Activated T-helper 17 cell treated with anti-CD3 and anti-CD28 coated beads, Interleukin-2, amount 50 U/mL, for 72 hours (primary cell): Measurements from ENCODE around the gene LILRA1. TPM values are rescaled to one million over a fixed set of nuclear protein-coding genes. Genes with fewer than 3 reads are reported as not detected.
"Not testable (repeated sequence)": the region's sequence is repeated elsewhere in the genome, so short reads cannot be mapped to it uniquely, and the experiment has no call there.

Experiments
- ATAC-seq: fragments of 150-1000 bp; cut with Tn5 transposase; replicated peaks from 2 replicates; pipeline ENCODE4 v1.10.0; 2021; ENCODE audit warnings: mild to moderate bottlenecking, moderate library complexity
- H3K27ac Mint-ChIP-seq: one replicate; pipeline ENCODE4 v1.8.0; 2022; ENCODE audit warnings: mixed read lengths
- H3K27me3 Mint-ChIP-seq: one replicate; pipeline ENCODE4 v1.8.0; 2022; ENCODE audit warnings: mixed read lengths
- H3K36me3 Mint-ChIP-seq: one replicate; pipeline ENCODE4 v1.8.0; 2022; ENCODE audit warnings: low read depth, mild to moderate bottlenecking, mixed read lengths
- H3K4me1 Mint-ChIP-seq: one replicate; pipeline ENCODE4 v1.8.0; 2022; ENCODE audit warnings: mixed read lengths
- H3K4me3 Mint-ChIP-seq: one replicate; pipeline ENCODE4 v1.8.0; 2022; ENCODE audit warnings: mild to moderate bottlenecking, mixed read lengths
- H3K9me3 Mint-ChIP-seq: one replicate; pipeline ENCODE4 v1.8.0; 2022; ENCODE audit warnings: mixed read lengths
- total RNA-seq, 2 donors: library from RNA; stranded (reverse); gene quantifications; one replicate each; pipeline ENCODE4 v1.2.3, GENCODE V29; 2022

The LILRA1 gene
- total RNA-seq, 2 donors from 2014 or later: not detected

DNA sequence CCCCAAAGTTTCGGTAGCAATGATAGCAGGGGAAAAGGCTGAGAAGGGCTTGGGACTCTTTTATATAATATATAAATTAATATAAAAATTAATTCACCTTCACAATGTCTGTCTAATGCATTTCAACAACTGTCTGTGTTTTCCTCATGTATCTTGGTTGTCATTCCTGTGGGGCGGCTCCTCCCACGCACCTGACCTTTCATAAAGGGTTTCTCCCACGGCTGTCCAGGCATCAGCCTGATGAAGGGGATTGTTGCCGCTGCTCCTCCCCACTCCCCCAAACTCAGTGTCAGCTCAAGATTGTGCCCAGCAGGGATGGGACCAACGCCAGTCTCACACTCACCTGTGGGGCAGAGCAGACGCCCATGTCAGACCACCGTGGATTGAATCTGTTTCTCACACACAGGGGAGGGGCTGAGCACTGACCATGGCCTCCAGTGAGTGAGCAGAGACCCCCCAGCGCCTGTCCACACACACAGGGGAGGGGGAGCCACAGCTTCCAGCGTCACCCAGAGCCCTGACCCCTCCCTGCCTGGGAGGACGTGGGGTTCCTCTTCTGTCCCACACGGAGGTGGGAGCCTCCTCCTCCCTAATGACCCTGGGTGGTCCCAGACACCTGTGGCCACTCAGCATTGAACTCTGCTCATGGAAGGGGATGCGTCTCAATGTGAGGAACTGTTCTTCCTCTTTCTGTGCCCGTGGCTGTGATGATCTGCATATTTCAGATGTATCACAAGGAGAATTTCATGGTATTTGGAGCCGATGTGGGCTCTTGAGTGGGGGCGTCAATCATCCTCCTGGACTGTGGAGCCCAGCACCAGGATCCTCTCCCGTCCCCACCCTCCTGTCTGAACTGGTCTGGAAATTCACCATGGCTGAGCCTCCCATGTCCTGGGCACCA is 21.5 kb upstream of the LILRA1 start:
- H3K4me3 Mint-ChIP-seq, H3K9me3 Mint-ChIP-seq, H3K36me3 Mint-ChIP-seq, H3K27ac Mint-ChIP-seq, ATAC-seq, H3K4me1 Mint-ChIP-seq: not testable (repeated sequence)
- H3K27me3 Mint-ChIP-seq: peaks cover 27% of the 10 kb centered on the region

DNA sequence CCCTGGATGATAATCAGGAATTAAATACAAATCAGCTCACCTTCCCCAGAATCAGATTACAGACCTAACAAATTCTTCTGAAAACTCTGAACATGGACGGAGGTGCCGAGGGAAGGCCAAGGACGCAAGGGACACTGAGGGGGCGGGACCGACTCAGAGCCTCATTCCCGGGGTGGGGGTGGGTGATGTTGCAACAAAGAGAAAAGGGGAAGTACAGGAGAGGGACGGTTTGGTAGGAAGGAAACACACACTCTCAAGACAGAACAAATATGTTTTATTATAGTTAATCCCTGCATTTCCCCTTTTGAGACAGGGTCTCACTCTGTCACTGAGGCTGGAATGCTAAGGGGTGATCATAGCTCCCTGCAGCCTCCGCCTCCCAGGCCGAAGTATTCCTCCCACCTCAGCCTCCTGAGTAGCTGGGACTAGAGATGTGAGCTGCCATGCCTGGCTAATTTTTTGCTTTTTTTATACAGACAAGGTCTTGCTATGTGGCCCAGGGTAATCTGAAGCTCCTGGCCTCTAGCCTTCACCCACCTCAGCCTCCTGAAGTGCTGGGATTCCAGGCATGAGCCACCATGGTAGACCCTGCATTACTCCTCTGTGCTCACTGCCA is 20.6 kb upstream of the LILRA1 start:
- Mint-ChIP-seq H3K9me3 (no peaks in the 10 kb centered on the region), H3K27ac (no peak overlapping the region), H3K4me3 (no peak overlapping the region), H3K27me3 (peaks cover 27% of the 10 kb centered on the region), H3K4me1 (no peaks in the 10 kb centered on the region), H3K36me3 (no peaks in the 10 kb centered on the region)
- ATAC-seq: no peak

DNA sequence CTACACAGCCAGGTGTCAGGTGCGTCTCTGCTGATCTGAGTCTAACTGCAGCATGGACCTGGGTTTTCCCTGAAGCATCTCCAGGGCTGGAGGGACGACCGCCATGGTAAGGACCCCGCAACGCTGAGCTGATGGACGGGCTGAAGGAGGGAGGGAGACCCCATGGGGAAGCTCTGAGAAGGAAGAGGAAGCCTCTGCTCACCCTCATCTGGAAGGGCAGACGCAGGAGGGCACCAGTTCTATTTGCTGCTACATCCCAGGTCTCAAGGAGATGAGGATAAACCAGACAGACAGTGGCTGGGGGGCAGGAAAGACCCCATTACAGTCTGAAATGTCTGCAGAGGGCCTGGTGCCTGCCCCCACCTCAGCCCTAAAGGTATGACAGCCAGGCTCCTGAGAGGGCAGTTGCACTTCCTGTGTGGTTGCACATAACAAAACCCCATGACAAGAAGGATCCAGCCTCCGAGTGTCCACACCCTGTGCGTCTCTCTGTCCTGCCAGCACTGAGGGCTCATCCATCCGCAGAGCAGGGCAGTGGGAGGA is 20.0 kb upstream of the LILRA1 start, which contains the start of gene LILRA2:
Gene LILRA2 (plus strand): TSS at position 461 of the 543 bp plus-strand sequence. CDS start 89 bp downstream, outside the sequence.
- ATAC-seq: no peak
- no peak within 1 kb of the TSS for H3K27ac Mint-ChIP-seq
- H3K36me3 Mint-ChIP-seq: no peaks in the 10 kb centered on the region
- H3K4me3 Mint-ChIP-seq: no peak within 1 kb of the TSS
- peaks cover 27% of the 10 kb centered on the region for H3K27me3 Mint-ChIP-seq
- no peaks in the 10 kb centered on the region for H3K4me1 Mint-ChIP-seq
- no peaks in the 10 kb centered on the region for H3K9me3 Mint-ChIP-seq

DNA sequence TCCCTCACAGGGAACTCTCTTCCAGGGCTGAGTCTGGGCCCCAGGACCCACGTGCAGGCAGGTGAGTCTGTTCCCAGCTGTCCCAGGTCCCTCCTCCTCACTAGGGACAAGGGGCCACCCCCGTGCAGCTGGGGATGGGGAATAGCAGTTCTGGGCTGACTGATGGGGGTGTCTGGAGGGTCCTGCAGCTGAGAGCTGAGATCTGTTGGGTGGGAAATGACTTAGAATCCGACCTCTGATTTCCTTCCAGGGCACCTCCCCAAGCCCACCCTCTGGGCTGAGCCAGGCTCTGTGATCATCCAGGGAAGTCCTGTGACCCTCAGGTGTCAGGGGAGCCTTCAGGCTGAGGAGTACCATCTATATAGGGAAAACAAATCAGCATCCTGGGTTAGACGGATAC is 19.4 kb upstream of the LILRA1 start:
- H3K4me1 Mint-ChIP-seq: no peaks in the 10 kb centered on the region
- no peak overlapping the region for H3K4me3 Mint-ChIP-seq
- H3K27me3 Mint-ChIP-seq: peaks cover 27% of the 10 kb centered on the region
- H3K27ac Mint-ChIP-seq: no peak overlapping the region
- ATAC-seq: no peak
- no peaks in the 10 kb centered on the region for H3K9me3 Mint-ChIP-seq
- no peaks in the 10 kb centered on the region for H3K36me3 Mint-ChIP-seq

DNA sequence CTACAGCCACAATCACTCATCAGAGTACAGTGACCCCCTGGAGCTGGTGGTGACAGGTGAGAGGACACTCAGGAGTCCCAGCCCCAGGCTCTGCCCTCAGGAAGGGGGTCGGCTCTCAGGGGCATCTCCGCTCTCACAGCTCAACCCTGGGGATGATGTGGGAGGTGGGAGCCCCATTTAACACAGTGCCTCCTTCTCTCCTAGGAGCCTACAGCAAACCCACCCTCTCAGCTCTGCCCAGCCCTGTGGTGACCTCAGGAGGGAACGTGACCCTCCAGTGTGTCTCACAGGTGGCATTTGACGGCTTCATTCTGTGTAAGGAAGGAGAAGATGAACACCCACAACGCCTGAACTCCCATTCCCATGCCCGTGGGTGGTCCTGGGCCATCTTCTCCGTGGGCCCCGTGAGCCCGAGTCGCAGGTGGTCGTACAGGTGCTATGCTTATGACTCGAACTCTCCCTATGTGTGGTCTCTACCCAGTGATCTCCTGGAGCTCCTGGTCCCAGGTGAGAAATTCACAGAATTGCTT is 18.8 kb upstream of the LILRA1 start:
- ATAC-seq: no peak
- H3K4me1 Mint-ChIP-seq: no peaks in the 10 kb centered on the region
- H3K4me3 Mint-ChIP-seq: no peak overlapping the region
- no peak overlapping the region for H3K27ac Mint-ChIP-seq
- H3K27me3 Mint-ChIP-seq: peaks cover 24% of the 10 kb centered on the region
- no peaks in the 10 kb centered on the region for H3K36me3 Mint-ChIP-seq
- H3K9me3 Mint-ChIP-seq: no peaks in the 10 kb centered on the region

DNA sequence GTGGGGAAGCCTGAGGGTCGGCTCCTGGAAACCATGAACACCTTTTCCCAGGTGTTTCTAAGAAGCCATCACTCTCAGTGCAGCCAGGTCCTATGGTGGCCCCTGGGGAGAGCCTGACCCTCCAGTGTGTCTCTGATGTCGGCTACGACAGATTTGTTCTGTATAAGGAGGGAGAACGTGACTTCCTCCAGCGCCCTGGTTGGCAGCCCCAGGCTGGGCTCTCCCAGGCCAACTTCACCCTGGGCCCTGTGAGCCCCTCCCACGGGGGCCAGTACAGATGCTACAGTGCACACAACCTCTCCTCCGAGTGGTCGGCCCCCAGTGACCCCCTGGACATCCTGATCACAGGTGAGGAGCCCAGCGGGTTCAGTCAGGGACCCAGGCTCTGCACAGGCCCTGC is 18.2 kb upstream of the LILRA1 start:
- not testable (repeated sequence) for H3K36me3 Mint-ChIP-seq, H3K27ac Mint-ChIP-seq, H3K4me3 Mint-ChIP-seq, H3K9me3 Mint-ChIP-seq, H3K4me1 Mint-ChIP-seq, ATAC-seq
- peaks cover 21% of the 10 kb centered on the region for H3K27me3 Mint-ChIP-seq

DNA sequence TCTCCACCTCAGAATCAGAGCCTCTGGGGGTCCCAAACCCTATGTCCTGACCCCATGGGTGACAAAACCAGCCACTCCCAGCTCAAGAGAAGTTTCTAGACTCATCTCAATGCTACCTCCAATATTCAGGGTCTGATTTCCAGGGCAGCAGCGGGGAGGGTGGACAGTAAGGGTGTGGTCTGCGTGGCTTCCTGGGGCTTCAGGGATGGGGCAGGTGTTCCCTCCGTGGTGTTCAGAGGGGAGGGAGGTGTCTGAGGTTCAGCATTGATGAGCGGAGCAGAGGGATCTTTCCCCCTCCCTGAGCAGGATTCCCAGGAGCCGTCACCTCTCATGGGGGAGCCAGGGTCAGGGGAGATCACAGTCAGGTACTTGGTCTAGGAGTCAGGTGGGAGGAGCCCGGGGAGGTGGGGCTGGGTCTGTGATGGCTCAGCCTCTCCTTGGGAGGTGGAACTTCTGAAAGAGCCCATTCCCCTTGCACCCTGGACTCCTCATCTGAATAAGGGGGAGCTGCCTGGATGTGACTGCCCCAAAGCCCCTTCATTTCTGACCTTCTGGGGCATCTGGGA is 16.9 kb upstream of the LILRA1 start:
- Mint-ChIP-seq H3K4me1 (no peaks in the 10 kb centered on the region), H3K36me3 (no peaks in the 10 kb centered on the region), H3K9me3 (no peaks in the 10 kb centered on the region), H3K4me3 (no peak overlapping the region), H3K27me3 (peaks cover 21% of the 10 kb centered on the region), H3K27ac (no peak overlapping the region)
- no peak for ATAC-seq

DNA sequence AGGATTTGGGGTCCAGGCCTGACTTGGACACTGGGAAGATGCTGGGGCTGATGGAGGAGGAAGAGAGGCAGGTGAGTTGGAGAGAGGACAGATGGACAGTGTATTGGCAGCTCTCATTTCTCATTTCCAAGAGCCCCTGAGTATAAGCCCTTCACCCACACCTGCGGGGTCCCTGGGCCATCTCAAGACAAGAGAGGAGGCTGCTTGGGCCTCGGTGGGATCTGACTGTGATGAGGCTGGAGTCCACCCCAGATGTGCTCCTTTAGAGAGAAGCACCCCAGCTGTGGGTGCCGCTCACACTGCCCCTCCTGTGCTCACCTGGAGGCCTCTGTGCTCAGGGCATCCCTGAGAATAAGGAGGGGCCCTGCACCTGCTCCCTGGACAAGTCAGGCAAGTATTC is 16.1 kb upstream of the LILRA1 start:
- no peaks in the 10 kb centered on the region for H3K9me3 Mint-ChIP-seq
- H3K27ac Mint-ChIP-seq: no peak overlapping the region

DNA sequence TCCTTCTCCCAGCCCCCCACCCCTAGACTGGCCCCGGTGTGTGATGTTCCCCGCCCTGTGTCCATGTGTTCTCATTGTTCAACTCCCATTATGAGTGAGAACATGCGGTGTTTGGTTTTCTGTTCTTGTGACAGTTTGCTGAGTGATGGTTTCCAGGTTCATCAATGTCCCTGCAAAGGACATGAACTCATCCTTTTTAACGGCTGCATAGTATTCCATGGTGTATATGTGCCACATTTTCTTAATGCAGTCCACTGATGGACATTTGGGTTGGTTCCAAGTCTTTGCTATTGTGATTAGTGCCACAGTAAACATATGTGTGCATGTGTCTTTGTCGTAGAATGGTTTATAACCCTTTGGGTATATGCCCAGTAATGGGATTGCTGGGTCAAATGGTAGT is 15.2 kb upstream of the LILRA1 start:
- H3K36me3 Mint-ChIP-seq, H3K4me1 Mint-ChIP-seq: not testable (repeated sequence)

More for the DNA sequence above, 16.1 kb upstream of the LILRA1 start:
- H3K27me3 Mint-ChIP-seq: peaks cover 19% of the 10 kb centered on the region
- no peak overlapping the region for H3K4me3 Mint-ChIP-seq
- no peaks in the 10 kb centered on the region for H3K4me1 Mint-ChIP-seq
- H3K36me3 Mint-ChIP-seq: no peaks in the 10 kb centered on the region
- ATAC-seq: no peak

DNA sequence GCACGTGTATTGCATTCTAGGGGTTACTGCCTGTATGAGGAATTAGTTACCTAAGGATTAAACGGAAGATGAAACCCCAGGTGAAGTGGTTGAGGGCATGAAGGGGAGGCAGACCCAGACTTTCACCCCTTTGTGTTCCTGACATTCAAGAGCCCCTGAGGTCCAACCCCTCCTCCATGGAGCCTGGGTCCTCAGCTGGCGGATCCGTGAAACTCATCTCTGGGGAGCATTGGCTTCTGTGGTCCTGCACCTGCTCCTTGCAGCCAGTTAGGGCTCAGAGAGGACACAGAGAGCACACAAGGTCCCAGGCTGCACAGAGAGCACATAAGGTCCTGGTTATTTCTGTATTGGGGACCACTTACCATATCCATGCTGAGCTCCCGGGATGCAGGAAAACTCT is 7.0 kb upstream of the LILRA1 start:
- Mint-ChIP-seq H3K4me1 (no peaks in the 10 kb centered on the region), H3K27ac (no peak overlapping the region), H3K9me3 (peaks cover 8% of the 10 kb centered on the region), H3K4me3 (no peak overlapping the region), H3K36me3 (no peaks in the 10 kb centered on the region), H3K27me3 (peaks cover 41% of the 10 kb centered on the region)
- no peak for ATAC-seq

More for the DNA sequence above, 15.2 kb upstream of the LILRA1 start:
- not testable (repeated sequence) for H3K27ac Mint-ChIP-seq, ATAC-seq, H3K9me3 Mint-ChIP-seq, H3K4me3 Mint-ChIP-seq
- H3K27me3 Mint-ChIP-seq: peaks cover 18% of the 10 kb centered on the region

DNA sequence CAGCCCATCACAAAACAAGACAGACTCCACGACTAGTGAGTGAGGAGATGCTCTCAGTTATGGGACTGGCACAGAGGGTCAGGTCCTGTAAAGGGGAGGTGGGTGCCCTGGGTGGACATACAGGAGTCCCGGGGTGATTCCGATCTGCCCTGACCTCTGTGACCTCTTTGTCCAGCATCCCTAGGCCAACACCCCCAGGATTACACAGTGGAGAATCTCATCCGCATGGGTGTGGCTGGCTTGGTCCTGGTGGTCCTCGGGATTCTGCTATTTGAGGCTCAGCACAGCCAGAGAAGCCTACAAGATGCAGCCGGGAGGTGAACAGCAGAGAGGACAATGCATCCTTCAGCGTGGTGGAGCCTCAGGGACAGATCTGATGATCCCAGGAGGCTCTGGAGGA is 6.4 kb upstream of the LILRA1 start:
- no peaks in the 10 kb centered on the region for H3K4me1 Mint-ChIP-seq
- H3K36me3 Mint-ChIP-seq: no peaks in the 10 kb centered on the region
- H3K27me3 Mint-ChIP-seq: peaks cover 45% of the 10 kb centered on the region
- H3K27ac Mint-ChIP-seq: no peak overlapping the region
- peaks cover 8% of the 10 kb centered on the region for H3K9me3 Mint-ChIP-seq
- no peak overlapping the region for H3K4me3 Mint-ChIP-seq
- ATAC-seq: no peak

DNA sequence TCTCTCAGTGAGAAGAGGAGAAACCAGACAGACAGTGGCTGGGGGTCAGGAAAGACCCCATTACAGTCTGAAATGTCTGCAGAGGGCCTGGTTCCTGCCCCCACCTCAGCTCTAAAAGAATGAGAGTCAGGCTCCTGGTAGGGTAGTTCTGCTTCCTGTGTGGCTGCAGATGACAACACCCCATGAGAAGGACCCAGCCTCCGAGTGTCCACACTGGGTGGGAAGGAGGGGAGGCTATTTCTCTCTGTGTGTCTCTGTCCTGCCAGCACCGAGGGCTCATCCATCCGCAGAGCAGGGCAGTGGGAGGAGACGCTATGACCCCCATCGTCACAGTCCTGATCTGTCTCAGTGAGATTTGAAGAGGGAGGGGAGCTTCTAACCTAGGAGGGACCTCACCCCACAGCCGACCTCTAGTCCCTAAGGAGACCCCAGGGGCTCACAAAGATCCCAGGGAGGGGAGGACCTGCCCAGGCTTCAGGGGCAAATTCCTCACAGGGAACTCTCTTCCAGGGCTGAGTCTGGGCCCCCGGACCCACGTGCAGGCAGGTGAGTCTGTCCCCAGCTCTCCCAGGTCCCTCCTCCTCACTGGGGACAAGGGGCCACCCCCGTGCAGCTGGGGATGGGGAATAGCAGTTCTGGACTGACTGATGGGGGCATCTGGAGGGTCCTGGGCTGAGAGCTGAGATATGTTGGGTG is 647 bp downstream of the LILRA1 start:
- H3K36me3 Mint-ChIP-seq, H3K9me3 Mint-ChIP-seq, ATAC-seq: not testable (repeated sequence)

DNA sequence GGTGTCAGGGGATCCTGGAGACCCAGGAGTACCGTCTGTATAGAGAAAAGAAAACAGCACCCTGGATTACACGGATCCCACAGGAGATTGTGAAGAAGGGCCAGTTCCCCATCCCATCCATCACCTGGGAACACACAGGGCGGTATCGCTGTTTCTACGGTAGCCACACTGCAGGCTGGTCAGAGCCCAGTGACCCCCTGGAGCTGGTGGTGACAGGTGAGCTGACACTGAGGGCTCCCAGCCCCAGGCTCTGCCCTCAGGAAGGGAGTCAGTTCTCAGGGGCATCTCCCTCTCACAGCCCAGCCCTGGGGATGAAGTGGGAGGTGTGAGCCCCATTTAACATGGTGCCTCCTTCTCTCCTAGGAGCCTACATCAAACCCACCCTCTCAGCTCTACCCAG is 1.3 kb downstream of the LILRA1 start:
- Mint-ChIP-seq H3K4me1 (no peaks in the 10 kb centered on the region), H3K9me3 (no peaks in the 10 kb centered on the region), H3K36me3 (no peaks in the 10 kb centered on the region), H3K27ac (no peak overlapping the region), H3K4me3 (no peak overlapping the region), H3K27me3 (peaks cover 28% of the 10 kb centered on the region)
- ATAC-seq: no peak

More for the DNA sequence above, 647 bp downstream of the LILRA1 start:
- H3K4me1 Mint-ChIP-seq, H3K27ac Mint-ChIP-seq, H3K4me3 Mint-ChIP-seq: not testable (repeated sequence)
- peaks cover 28% of the 10 kb centered on the region for H3K27me3 Mint-ChIP-seq
